ENCODE data around the gene PCDH17.

DNA sequence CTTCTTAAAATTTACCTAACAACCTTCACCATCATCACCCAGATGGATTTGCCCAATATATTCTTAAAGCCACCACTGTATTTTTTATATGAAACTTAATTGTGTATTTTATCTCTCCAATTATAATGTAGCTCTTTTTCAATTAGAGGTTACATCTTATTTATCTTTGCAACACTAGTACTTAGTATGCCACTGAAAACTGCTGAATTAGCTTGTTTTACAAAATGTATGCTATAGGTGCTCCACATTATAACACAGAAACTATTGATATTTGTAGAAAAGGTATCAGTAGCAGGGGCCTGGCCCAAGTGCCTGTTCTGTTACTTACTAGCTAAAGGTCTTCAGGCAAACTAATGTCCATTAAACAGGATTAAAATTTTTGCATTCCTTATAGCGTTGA is 35.8 kb upstream of the PCDH17 start:
- TF ChIP-seq, protein P1, sequence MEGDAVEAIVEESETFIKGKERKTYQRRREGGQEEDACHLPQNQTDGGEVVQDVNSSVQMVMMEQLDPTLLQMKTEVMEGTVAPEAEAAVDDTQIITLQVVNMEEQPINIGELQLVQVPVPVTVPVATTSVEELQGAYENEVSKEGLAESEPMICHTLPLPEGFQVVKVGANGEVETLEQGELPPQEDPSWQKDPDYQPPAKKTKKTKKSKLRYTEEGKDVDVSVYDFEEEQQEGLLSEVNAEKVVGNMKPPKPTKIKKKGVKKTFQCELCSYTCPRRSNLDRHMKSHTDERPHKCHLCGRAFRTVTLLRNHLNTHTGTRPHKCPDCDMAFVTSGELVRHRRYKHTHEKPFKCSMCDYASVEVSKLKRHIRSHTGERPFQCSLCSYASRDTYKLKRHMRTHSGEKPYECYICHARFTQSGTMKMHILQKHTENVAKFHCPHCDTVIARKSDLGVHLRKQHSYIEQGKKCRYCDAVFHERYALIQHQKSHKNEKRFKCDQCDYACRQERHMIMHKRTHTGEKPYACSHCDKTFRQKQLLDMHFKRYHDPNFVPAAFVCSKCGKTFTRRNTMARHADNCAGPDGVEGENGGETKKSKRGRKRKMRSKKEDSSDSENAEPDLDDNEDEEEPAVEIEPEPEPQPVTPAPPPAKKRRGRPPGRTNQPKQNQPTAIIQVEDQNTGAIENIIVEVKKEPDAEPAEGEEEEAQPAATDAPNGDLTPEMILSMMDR (IDR thresholded peaks at IDR 0.05; ENCODE audit: insufficient read depth, low read length), result no peak
- TF ChIP-seq, protein P2, sequence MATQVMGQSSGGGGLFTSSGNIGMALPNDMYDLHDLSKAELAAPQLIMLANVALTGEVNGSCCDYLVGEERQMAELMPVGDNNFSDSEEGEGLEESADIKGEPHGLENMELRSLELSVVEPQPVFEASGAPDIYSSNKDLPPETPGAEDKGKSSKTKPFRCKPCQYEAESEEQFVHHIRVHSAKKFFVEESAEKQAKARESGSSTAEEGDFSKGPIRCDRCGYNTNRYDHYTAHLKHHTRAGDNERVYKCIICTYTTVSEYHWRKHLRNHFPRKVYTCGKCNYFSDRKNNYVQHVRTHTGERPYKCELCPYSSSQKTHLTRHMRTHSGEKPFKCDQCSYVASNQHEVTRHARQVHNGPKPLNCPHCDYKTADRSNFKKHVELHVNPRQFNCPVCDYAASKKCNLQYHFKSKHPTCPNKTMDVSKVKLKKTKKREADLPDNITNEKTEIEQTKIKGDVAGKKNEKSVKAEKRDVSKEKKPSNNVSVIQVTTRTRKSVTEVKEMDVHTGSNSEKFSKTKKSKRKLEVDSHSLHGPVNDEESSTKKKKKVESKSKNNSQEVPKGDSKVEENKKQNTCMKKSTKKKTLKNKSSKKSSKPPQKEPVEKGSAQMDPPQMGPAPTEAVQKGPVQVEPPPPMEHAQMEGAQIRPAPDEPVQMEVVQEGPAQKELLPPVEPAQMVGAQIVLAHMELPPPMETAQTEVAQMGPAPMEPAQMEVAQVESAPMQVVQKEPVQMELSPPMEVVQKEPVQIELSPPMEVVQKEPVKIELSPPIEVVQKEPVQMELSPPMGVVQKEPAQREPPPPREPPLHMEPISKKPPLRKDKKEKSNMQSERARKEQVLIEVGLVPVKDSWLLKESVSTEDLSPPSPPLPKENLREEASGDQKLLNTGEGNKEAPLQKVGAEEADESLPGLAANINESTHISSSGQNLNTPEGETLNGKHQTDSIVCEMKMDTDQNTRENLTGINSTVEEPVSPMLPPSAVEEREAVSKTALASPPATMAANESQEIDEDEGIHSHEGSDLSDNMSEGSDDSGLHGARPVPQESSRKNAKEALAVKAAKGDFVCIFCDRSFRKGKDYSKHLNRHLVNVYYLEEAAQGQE (IDR thresholded peaks at IDR 0.05; ENCODE audit: insufficient replicate concordance, low read depth), result no peak
- no peak for TF ChIP-seq POLR2AphosphoS5 (IDR thresholded peaks at IDR 0.05; ENCODE audit: low read depth)

Data from HL-60 (cell line).